HCT116 (cell line): ENCODE data around the gene DELE1. TPM values are rescaled to one million over a fixed set of nuclear protein-coding genes. Genes with fewer than 3 reads are reported as not detected.
A peak's percentile ranks its signal among the peaks of the same experiment; 100 is the strongest.

Experiments used
- ATAC-seq: fragments of 200-7000 bp; cut with Tn5 transposase; 2 replicates; pipeline ENCODE4 v1.9.1; 2020; ENCODE audit warnings: mild to moderate bottlenecking, moderate library complexity
- BruUV-seq: library from RNA; stranded (reverse); fragments of 400-500 nt; replicated peaks from 2 replicates; lab custom pipeline; 2021; lab: Mats Ljungman, UMichigan
- CTCF ChIA-PET: fragments of 300-600 bp; sonication (Branson Sonifier 250); formaldehyde crosslinking; loops from one replicate; lab custom pipeline; 2021; ENCODE audit warnings: antibody characterized with exemption; lab: Charles Lee
- POLR2A ChIA-PET: fragments of 300-600, 350-600 bp; sonication (Branson Sonifier 250); formaldehyde crosslinking; loops from one replicate; lab custom pipeline; 2021; ENCODE audit warnings: antibody characterized with exemption; lab: Charles Lee
- RAD21 ChIA-PET, 2 experiments: fragments of 300-600 bp; sonication (Branson Sonifier 250); formaldehyde crosslinking; loops; one replicate each; lab custom pipeline; 2023; ENCODE audit warnings: low total read pairs in 2 of 2; ENCODE audit not compliant: uncharacterized antibody in 2 of 2, unreplicated experiment in 2 of 2, low non-redundant PET in 1 of 2; lab: Charles Lee
- DNase-seq: peaks from one replicate; pipeline ENCODE4 v3.0.0-alpha.2; 2010; ENCODE audit warnings: low read depth, low spot score
- H2AFZ ChIP-seq: fragments of 200-600 bp; shearing (Covaris generic), sonication (generic); 2 replicates; pipeline ENCODE4 v1.6.1; 2017; ENCODE audit warnings: low read depth, mixed run types, mixed read lengths, antibody characterized with exemption, low read length; ENCODE audit not compliant: poor library complexity, severe bottlenecking
- H3K27ac ChIP-seq: 2 replicates; pipeline ENCODE4 v1.5.1; 2012; ENCODE audit warnings: low read depth, low read length
- H3K27me3 ChIP-seq: fragments of 200-600 bp; sonication (generic); 2 replicates; pipeline ENCODE4 v1.6.1; 2016; ENCODE audit warnings: mixed run types, low read length, mixed read lengths; ENCODE audit not compliant: insufficient read depth
- H3K36me3 ChIP-seq, 2 experiments: fragments of 200-500 bp in 1 of 2; fragments of 200-600 bp in 1 of 2; sonication (Bioruptor generic) in 1 of 2; sonication (generic) in 1 of 2; 2 replicates each; pipeline versions ENCODE4 v1.5.1 to v1.6.1; 2014 to 2016; ENCODE audit warnings: low read length in 2 of 2, inconsistent platforms in 1 of 2, mixed read lengths in 1 of 2, mixed run types in 1 of 2; ENCODE audit not compliant: insufficient read depth in 2 of 2, control insufficient read depth in 1 of 2
- H3K4me1 ChIP-seq, 2 experiments: fragments of 200-600 bp in 1 of 2; sonication (generic) in 1 of 2; 2 replicates each; pipeline versions ENCODE4 v1.5.1 to v1.6.1; 2012 to 2017; ENCODE audit warnings: low read length in 2 of 2, inconsistent platforms in 1 of 2, mild to moderate bottlenecking in 1 of 2, mixed read lengths in 1 of 2, mixed run types in 1 of 2, moderate library complexity in 1 of 2; ENCODE audit not compliant: insufficient read depth in 2 of 2, control insufficient read depth in 1 of 2
- H3K4me2 ChIP-seq: fragments of 200-600 bp; sonication (generic); 2 replicates; pipeline ENCODE4 v1.6.1; 2017; ENCODE audit warnings: mixed run types, low read length, mixed read lengths
- H3K4me3 ChIP-seq, 2 experiments: fragments of 200-600 bp in 1 of 2; sonication (generic) in 1 of 2; replicated peaks in 1 of 2; 2 replicates each; pipeline ENCODE4 v1.5.1; 2011 to 2016; ENCODE audit warnings: low read length in 2 of 2, control low read depth in 1 of 2, low read depth in 1 of 2, mild to moderate bottlenecking in 1 of 2, mixed read lengths in 1 of 2, mixed run types in 1 of 2
- H3K79me2 ChIP-seq: fragments of 200-600 bp; sonication (generic); 2 replicates; pipeline ENCODE4 v1.6.1; 2017; ENCODE audit warnings: mild to moderate bottlenecking, mixed run types, low read length, moderate library complexity, mixed read lengths; ENCODE audit not compliant: insufficient read depth
- H3K9ac ChIP-seq: fragments of 200-600 bp; sonication (generic); 2 replicates; pipeline ENCODE4 v1.6.1; 2016; ENCODE audit warnings: low read length, mixed read lengths
- H3K9me2 ChIP-seq: fragments of 200-600 bp; sonication (generic), shearing (Covaris generic); 2 replicates; pipeline ENCODE4 v1.6.1; 2017; ENCODE audit warnings: mixed run types, mild to moderate bottlenecking, moderate library complexity; ENCODE audit not compliant: insufficient read depth
- H3K9me3 ChIP-seq, 2 experiments: fragments of 200-500 bp in 1 of 2; fragments of 200-600 bp in 1 of 2; sonication (Bioruptor generic) in 1 of 2; sonication (generic) in 1 of 2; 2 replicates each; pipeline ENCODE4 v1.6.1; 2014 to 2017; ENCODE audit warnings: low read length in 2 of 2, mixed read lengths in 2 of 2, inconsistent platforms in 1 of 2, low read depth in 1 of 2, mild to moderate bottlenecking in 1 of 2, mixed run types in 1 of 2, moderate library complexity in 1 of 2; ENCODE audit not compliant: control insufficient read depth in 1 of 2, insufficient read depth in 1 of 2
- H4K20me1 ChIP-seq: fragments of 200-600 bp; sonication (generic), shearing (Covaris generic); 2 replicates; pipeline ENCODE4 v1.6.1; 2017; ENCODE audit warnings: mixed run types, mild to moderate bottlenecking, moderate library complexity; ENCODE audit not compliant: insufficient read depth
- CBX3 ChIP-seq: IDR thresholded peaks from 2 replicates; pipeline ENCODE4 v1.6.1; 2012; ENCODE audit warnings: low read depth
- EGR1 ChIP-seq: IDR thresholded peaks from 2 replicates; pipeline ENCODE4 v1.6.1; 2012; ENCODE audit warnings: low read depth
- ELF1 ChIP-seq: IDR thresholded peaks from 2 replicates; pipeline ENCODE4 v1.6.1; 2012; ENCODE audit warnings: low read depth, borderline replicate concordance
- EZH2phosphoT487 ChIP-seq: fragments of 200-600 bp; IDR thresholded peaks from 2 replicates; pipeline ENCODE4 v1.6.1; 2018; ENCODE audit warnings: antibody characterized with exemption, borderline replicate concordance
- RAD21 ChIP-seq: IDR thresholded peaks from 2 replicates; pipeline ENCODE4 v1.6.1; 2012; ENCODE audit warnings: low read depth, mild to moderate bottlenecking
- SIN3A ChIP-seq: IDR thresholded peaks from 2 replicates; pipeline ENCODE4 v1.6.1; 2012; ENCODE audit warnings: low read depth
- SP1 ChIP-seq: IDR thresholded peaks from 2 replicates; pipeline ENCODE4 v1.6.1; 2012; ENCODE audit warnings: low read depth
- ZFX ChIP-seq: fragments of 450-650 bp; IDR thresholded peaks from 2 replicates; pipeline ENCODE4 v1.6.1; 2017
- ZNF274 ChIP-seq: fragments of 200-500 bp; sonication (Bioruptor generic); IDR thresholded peaks from 2 replicates; pipeline ENCODE4 v1.6.1; 2014; ENCODE audit warnings: mild to moderate bottlenecking, low read depth, low read length, inconsistent platforms
- intact Hi-C: fragments of 100-400 bp; cut with micrococcal nuclease; formaldehyde crosslinking; loops from 2 replicates; pipeline ENCODE4 v1.10.0; 2022
- total RNA-seq: library from RNA; stranded (reverse); gene quantifications from one replicate; pipeline ENCODE4 v1.2.1, GENCODE V29; 2021; ENCODE audit not compliant: unreplicated experiment
- TF ChIP-seq, protein P1 (sequence below), 3 experiments: fragments of 200-600 bp in 1 of 3; sonication (generic) in 1 of 3; IDR thresholded peaks in 2 of 3; conservative IDR thresholded peaks in 1 of 3; 2 replicates each; pipeline ENCODE4 v1.5.1; 2012 to 2017; ENCODE audit warnings: low read depth in 2 of 3, low read length in 2 of 3, antibody characterized with exemption in 1 of 3, borderline replicate concordance in 1 of 3, control low read depth in 1 of 3, mild to moderate bottlenecking in 1 of 3, mixed read lengths in 1 of 3, mixed run types in 1 of 3, moderate library complexity in 1 of 3; ENCODE audit not compliant: insufficient read depth in 1 of 3
- TF ChIP-seq, protein P2 (sequence below): IDR thresholded peaks from 2 replicates; pipeline ENCODE4 v1.6.1; 2012; ENCODE audit warnings: low read depth
- TF ChIP-seq, protein P3 (sequence below): IDR thresholded peaks from 2 replicates; pipeline ENCODE4 v1.6.1; 2012

DELE1 gene
- total RNA-seq, 1 experiment from 2014 or later, result 74.1 TPM

DNA sequence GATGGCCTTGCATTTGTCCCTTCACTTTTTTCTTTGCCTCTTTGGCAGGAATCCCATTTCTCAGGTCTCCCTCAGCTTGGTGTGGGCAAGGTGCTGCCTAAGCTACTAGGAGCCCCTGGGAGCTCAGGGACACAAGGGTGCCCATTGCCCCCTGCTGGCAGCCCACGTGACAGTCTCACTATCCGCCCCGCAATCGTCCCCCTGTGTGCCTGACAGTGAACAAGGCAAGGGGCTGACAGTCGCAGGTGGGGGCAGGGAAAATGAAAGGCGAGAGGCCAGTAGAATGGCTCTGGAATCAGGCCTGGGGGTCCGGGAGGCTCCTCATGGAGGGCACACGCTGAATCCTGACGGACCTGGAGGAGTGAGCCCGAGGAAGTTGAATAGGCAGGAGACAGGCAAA is 36.3 kb downstream of the DELE1 start:
- Histone ChIP-seq H2AFZ (no peak overlapping the region), H3K36me3 (no peaks in the 10 kb centered on the region), H3K9ac (no peak overlapping the region), H3K4me3 (no peak overlapping the region), H3K9me2 (no peaks in the 10 kb centered on the region), H3K27me3 (no peaks in the 10 kb centered on the region), H3K4me2 (no peak overlapping the region), H3K4me1 (peaks cover 0 to 10% of the 10 kb centered on the region in 2 experiments; a peak in 1 of 4 replicates), H3K27ac (no peak overlapping the region), H4K20me1 (no peaks in the 10 kb centered on the region), H3K79me2 (no peaks in the 10 kb centered on the region), H3K9me3 (no peaks in the 10 kb centered on the region)
- DNase-seq, result no peak
- intact Hi-C loops, result loop anchor here (1.0 kb wide), 3 partner anchors 71 to 295 kb away; no protein-coding TSS in a partner anchor
- ATAC-seq, result peak; percentile 64
- ChIA-PET RAD21 (interaction anchor here (1.1 to 2.7 kb wide), 4 partner anchors 80 to 268 kb away, joined by 3 to 19 read pairs (median 8); no protein-coding TSS in a partner anchor), POLR2A (interaction anchor here (0.8 to 2.2 kb wide), 4 partner anchors 9 to 268 kb away, joined by 3 to 12 read pairs (median 4); partner anchors contain the start of genes DELE1 and RNF14), CTCF (interaction anchor here (0.7 to 3.2 kb wide), 23 partner anchors 9 to 368 kb away, joined by 3 to 79 read pairs (median 6); partner anchors contain the start of genes DELE1, PCDH1 and RNF14)
- BruUV-seq, result no TSS peak
- TF ChIP-seq ELF1 (no peak), EGR1 (no peak), ZFX (no peak), SP1 (no peak), RAD21 (peak; percentile 64), EZH2phosphoT487 (no peak), CBX3 (no peak), ZNF274 (no peak), SIN3A (no peak)
- TF ChIP-seq, protein P1, sequence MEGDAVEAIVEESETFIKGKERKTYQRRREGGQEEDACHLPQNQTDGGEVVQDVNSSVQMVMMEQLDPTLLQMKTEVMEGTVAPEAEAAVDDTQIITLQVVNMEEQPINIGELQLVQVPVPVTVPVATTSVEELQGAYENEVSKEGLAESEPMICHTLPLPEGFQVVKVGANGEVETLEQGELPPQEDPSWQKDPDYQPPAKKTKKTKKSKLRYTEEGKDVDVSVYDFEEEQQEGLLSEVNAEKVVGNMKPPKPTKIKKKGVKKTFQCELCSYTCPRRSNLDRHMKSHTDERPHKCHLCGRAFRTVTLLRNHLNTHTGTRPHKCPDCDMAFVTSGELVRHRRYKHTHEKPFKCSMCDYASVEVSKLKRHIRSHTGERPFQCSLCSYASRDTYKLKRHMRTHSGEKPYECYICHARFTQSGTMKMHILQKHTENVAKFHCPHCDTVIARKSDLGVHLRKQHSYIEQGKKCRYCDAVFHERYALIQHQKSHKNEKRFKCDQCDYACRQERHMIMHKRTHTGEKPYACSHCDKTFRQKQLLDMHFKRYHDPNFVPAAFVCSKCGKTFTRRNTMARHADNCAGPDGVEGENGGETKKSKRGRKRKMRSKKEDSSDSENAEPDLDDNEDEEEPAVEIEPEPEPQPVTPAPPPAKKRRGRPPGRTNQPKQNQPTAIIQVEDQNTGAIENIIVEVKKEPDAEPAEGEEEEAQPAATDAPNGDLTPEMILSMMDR (IDR thresholded peaks at IDR 0.05 in 2 of 3, conservative IDR thresholded peaks at IDR 0.05 in 1 of 3; ENCODE audit: borderline replicate concordance in 1 of 3, insufficient read depth in 1 of 3, low read depth in 2 of 3, low read length in 2 of 3), result peak; percentile 57 to 59 (median 58); a peak in 5 of 6 replicates
- TF ChIP-seq, protein P2, sequence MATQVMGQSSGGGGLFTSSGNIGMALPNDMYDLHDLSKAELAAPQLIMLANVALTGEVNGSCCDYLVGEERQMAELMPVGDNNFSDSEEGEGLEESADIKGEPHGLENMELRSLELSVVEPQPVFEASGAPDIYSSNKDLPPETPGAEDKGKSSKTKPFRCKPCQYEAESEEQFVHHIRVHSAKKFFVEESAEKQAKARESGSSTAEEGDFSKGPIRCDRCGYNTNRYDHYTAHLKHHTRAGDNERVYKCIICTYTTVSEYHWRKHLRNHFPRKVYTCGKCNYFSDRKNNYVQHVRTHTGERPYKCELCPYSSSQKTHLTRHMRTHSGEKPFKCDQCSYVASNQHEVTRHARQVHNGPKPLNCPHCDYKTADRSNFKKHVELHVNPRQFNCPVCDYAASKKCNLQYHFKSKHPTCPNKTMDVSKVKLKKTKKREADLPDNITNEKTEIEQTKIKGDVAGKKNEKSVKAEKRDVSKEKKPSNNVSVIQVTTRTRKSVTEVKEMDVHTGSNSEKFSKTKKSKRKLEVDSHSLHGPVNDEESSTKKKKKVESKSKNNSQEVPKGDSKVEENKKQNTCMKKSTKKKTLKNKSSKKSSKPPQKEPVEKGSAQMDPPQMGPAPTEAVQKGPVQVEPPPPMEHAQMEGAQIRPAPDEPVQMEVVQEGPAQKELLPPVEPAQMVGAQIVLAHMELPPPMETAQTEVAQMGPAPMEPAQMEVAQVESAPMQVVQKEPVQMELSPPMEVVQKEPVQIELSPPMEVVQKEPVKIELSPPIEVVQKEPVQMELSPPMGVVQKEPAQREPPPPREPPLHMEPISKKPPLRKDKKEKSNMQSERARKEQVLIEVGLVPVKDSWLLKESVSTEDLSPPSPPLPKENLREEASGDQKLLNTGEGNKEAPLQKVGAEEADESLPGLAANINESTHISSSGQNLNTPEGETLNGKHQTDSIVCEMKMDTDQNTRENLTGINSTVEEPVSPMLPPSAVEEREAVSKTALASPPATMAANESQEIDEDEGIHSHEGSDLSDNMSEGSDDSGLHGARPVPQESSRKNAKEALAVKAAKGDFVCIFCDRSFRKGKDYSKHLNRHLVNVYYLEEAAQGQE, result no peak
- TF ChIP-seq, protein P3, sequence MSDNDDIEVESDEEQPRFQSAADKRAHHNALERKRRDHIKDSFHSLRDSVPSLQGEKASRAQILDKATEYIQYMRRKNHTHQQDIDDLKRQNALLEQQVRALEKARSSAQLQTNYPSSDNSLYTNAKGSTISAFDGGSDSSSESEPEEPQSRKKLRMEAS, result no peak
